Panc1 (cell line): Measurements from ENCODE around the gene RGS17.

ENCODE experiments used
- TCF7L2 ChIP-seq: IDR thresholded peaks from 2 replicates; pipeline ENCODE4 v1.6.1; 2011; ENCODE audit warnings: mild to moderate bottlenecking, low read depth, low read length, inconsistent platforms
- TF ChIP-seq, protein P1 (sequence below): fragments of 450-650 bp; IDR thresholded peaks from 2 replicates; pipeline ENCODE4 v1.5.1; 2017; ENCODE audit warnings: mild to moderate bottlenecking

DNA sequence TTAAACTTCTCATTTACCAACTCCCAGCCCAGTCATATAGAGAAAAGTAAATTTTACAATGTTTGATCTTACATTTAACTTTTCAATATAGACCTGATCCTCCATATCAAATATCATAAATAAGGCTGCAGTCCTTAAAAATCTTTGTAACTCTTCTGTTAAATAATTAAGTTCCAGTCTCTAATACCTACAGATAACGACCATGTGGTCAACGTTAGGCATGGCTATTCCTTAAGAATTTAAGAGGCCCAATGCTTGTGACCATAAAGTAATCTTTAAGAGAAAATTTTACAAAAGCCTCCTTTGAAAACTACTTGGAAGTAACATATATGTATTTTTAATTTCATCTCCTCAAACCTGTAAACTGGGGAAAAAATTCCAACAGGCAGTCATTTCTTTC lies 149.9 kb downstream of the RGS17 start:
- no peak for TF ChIP-seq TCF7L2
- TF ChIP-seq, protein P1, sequence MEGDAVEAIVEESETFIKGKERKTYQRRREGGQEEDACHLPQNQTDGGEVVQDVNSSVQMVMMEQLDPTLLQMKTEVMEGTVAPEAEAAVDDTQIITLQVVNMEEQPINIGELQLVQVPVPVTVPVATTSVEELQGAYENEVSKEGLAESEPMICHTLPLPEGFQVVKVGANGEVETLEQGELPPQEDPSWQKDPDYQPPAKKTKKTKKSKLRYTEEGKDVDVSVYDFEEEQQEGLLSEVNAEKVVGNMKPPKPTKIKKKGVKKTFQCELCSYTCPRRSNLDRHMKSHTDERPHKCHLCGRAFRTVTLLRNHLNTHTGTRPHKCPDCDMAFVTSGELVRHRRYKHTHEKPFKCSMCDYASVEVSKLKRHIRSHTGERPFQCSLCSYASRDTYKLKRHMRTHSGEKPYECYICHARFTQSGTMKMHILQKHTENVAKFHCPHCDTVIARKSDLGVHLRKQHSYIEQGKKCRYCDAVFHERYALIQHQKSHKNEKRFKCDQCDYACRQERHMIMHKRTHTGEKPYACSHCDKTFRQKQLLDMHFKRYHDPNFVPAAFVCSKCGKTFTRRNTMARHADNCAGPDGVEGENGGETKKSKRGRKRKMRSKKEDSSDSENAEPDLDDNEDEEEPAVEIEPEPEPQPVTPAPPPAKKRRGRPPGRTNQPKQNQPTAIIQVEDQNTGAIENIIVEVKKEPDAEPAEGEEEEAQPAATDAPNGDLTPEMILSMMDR, result no peak
